IPS-20b (cell line): ENCODE measurements around the gene DDHD1.

Experiments
- H3K27ac ChIP-seq: one replicate; pipeline ENCODE4 v1.5.1; 2013; ENCODE audit warnings: low read length
- H3K27me3 ChIP-seq: 2 replicates; pipeline ENCODE4 v1.6.1; 2013; ENCODE audit warnings: mild to moderate bottlenecking, low read length, inconsistent platforms; ENCODE audit not compliant: insufficient read depth
- H3K36me3 ChIP-seq: 2 replicates; pipeline ENCODE4 v1.6.1; 2013; ENCODE audit warnings: low read depth, mild to moderate bottlenecking, inconsistent platforms, low read length, moderate library complexity; ENCODE audit not compliant: insufficient read depth
- H3K4me1 ChIP-seq: 2 replicates; pipeline ENCODE4 v1.6.1; 2013; ENCODE audit warnings: mild to moderate bottlenecking, control low read depth, inconsistent platforms, low read length, moderate library complexity; ENCODE audit not compliant: insufficient read depth
- H3K4me3 ChIP-seq: 2 replicates; pipeline ENCODE4 v1.5.1; 2013; ENCODE audit warnings: mild to moderate bottlenecking, low read length, inconsistent platforms
- H3K9ac ChIP-seq: 2 replicates; pipeline ENCODE4 v1.6.1; 2013; ENCODE audit warnings: low read depth, mild to moderate bottlenecking, inconsistent platforms, low read length, moderate library complexity
- H3K9me3 ChIP-seq: 2 replicates; pipeline ENCODE4 v1.6.1; 2013; ENCODE audit warnings: mild to moderate bottlenecking, low read depth, low read length, inconsistent platforms; ENCODE audit not compliant: insufficient read depth

The DDHD1 gene

GRCh38 chr14:53027041-53027440, 126.1 kb downstream of the DDHD1 start:
- no peaks in the 10 kb centered on the region for H3K36me3 ChIP-seq
- no peak overlapping the region for H3K27ac ChIP-seq
- H3K4me3 ChIP-seq: no peak overlapping the region
- H3K4me1 ChIP-seq: no peaks in the 10 kb centered on the region
- H3K9me3 ChIP-seq: no peaks in the 10 kb centered on the region
- H3K27me3 ChIP-seq: no peaks in the 10 kb centered on the region
- no peak overlapping the region for H3K9ac ChIP-seq

- H3K27ac ChIP-seq: no peak overlapping the region
- no peaks in the 10 kb centered on the region for H3K36me3 ChIP-seq
- H3K9me3 ChIP-seq: no peaks in the 10 kb centered on the region
- H3K4me3 ChIP-seq: no peak overlapping the region
- no peaks in the 10 kb centered on the region for H3K27me3 ChIP-seq
- H3K4me1 ChIP-seq: peaks cover 20% of the 10 kb centered on the region; the same call in 1 of the 2 replicates
- no peak overlapping the region for H3K9ac ChIP-seq
Observed at GRCh38 chr14:53023325-53023724, 129.8 kb downstream of the DDHD1 start.

GRCh38 chr14:53022593-53022992, 130.5 kb downstream of the DDHD1 start:
- H3K9me3 ChIP-seq: no peaks in the 10 kb centered on the region
- no peak overlapping the region for H3K27ac ChIP-seq
- H3K4me1 ChIP-seq: peaks cover 20% of the 10 kb centered on the region; the same call in 1 of the 2 replicates
- H3K27me3 ChIP-seq: no peaks in the 10 kb centered on the region
- H3K36me3 ChIP-seq: no peaks in the 10 kb centered on the region
- no peak overlapping the region for H3K9ac ChIP-seq
- no peak overlapping the region for H3K4me3 ChIP-seq

GRCh38 chr14:53020193-53020932, 132.8 kb downstream of the DDHD1 start:
- H3K27ac ChIP-seq: no peak overlapping the region
- peaks cover 20% of the 10 kb centered on the region; the same call in 1 of the 2 replicates for H3K4me1 ChIP-seq
- H3K9ac ChIP-seq: peak overlapping the region; percentile 39; the same call in 1 of the 2 replicates
- peak overlapping the region; percentile 11; the same call in 1 of the 2 replicates for H3K4me3 ChIP-seq
- no peaks in the 10 kb centered on the region for H3K9me3 ChIP-seq
- H3K36me3 ChIP-seq: no peaks in the 10 kb centered on the region
- H3K27me3 ChIP-seq: no peaks in the 10 kb centered on the region

GRCh38 chr14:53019406-53019805, 133.7 kb downstream of the DDHD1 start:
- H3K27me3 ChIP-seq: no peaks in the 10 kb centered on the region
- peaks cover 21% of the 10 kb centered on the region; the same call in 1 of the 2 replicates for H3K4me1 ChIP-seq
- H3K9me3 ChIP-seq: no peaks in the 10 kb centered on the region
- H3K9ac ChIP-seq: no peak overlapping the region
- H3K36me3 ChIP-seq: no peaks in the 10 kb centered on the region
- no peak overlapping the region for H3K4me3 ChIP-seq
- H3K27ac ChIP-seq: no peak overlapping the region

- no peak overlapping the region for H3K4me3 ChIP-seq
- no peaks in the 10 kb centered on the region for H3K36me3 ChIP-seq
- no peak overlapping the region for H3K27ac ChIP-seq
- H3K4me1 ChIP-seq: peaks cover 30% of the 10 kb centered on the region
- H3K9me3 ChIP-seq: no peaks in the 10 kb centered on the region
- H3K27me3 ChIP-seq: no peaks in the 10 kb centered on the region
- H3K9ac ChIP-seq: no peak overlapping the region
Observed at GRCh38 chr14:53017837-53018236, 135.3 kb downstream of the DDHD1 start.

- Histone ChIP-seq H3K4me1 (peaks cover 30% of the 10 kb centered on the region), H3K36me3 (no peaks in the 10 kb centered on the region), H3K4me3 (no peak overlapping the region), H3K9ac (no peak overlapping the region), H3K9me3 (no peaks in the 10 kb centered on the region), H3K27me3 (no peaks in the 10 kb centered on the region), H3K27ac (no peak overlapping the region)
Observed at GRCh38 chr14:53016919-53017318, 136.2 kb downstream of the DDHD1 start.

GRCh38 chr14:53016491-53016890, 136.6 kb downstream of the DDHD1 start:
- no peak overlapping the region for H3K4me3 ChIP-seq
- no peaks in the 10 kb centered on the region for H3K27me3 ChIP-seq
- peaks cover 32% of the 10 kb centered on the region for H3K4me1 ChIP-seq
- H3K9me3 ChIP-seq: no peaks in the 10 kb centered on the region
- no peak overlapping the region for H3K27ac ChIP-seq
- no peaks in the 10 kb centered on the region for H3K36me3 ChIP-seq
- H3K9ac ChIP-seq: no peak overlapping the region

GRCh38 chr14:53011053-53011462, 142.1 kb downstream of the DDHD1 start:
- H3K4me1 ChIP-seq: peaks cover 21% of the 10 kb centered on the region
- H3K36me3 ChIP-seq: no peaks in the 10 kb centered on the region
- H3K27me3 ChIP-seq: no peaks in the 10 kb centered on the region
- no peak overlapping the region for H3K27ac ChIP-seq
- no peak overlapping the region for H3K4me3 ChIP-seq
- H3K9me3 ChIP-seq: no peaks in the 10 kb centered on the region
- H3K9ac ChIP-seq: no peak overlapping the region

GRCh38 chr14:53010193-53011040, 142.7 kb downstream of the DDHD1 start:
- H3K4me1 ChIP-seq: peaks cover 21% of the 10 kb centered on the region
- H3K36me3 ChIP-seq: no peaks in the 10 kb centered on the region
- H3K9ac ChIP-seq: no peak overlapping the region
- no peak overlapping the region for H3K27ac ChIP-seq
- no peaks in the 10 kb centered on the region for H3K27me3 ChIP-seq
- no peaks in the 10 kb centered on the region for H3K9me3 ChIP-seq
- no peak overlapping the region for H3K4me3 ChIP-seq

GRCh38 chr14:53006931-53007562, 146.1 kb downstream of the DDHD1 start:
- H3K36me3 ChIP-seq: no peaks in the 10 kb centered on the region
- H3K4me1 ChIP-seq: peaks cover 11% of the 10 kb centered on the region
- H3K27ac ChIP-seq: no peak overlapping the region
- H3K4me3 ChIP-seq: no peak overlapping the region
- H3K9ac ChIP-seq: no peak overlapping the region
- H3K9me3 ChIP-seq: no peaks in the 10 kb centered on the region
- H3K27me3 ChIP-seq: no peaks in the 10 kb centered on the region
